ENCODE measurements around the gene CHST1. TPM values are rescaled to one million over a fixed set of nuclear protein-coding genes. Genes with fewer than 3 reads are reported as not detected.

CHST1 gene
- total and polyA plus RNA-seq, 3 donors from 2014 or later: 6.2 to 17.1 (median 10.6) TPM

GRCh38 chr11:45655012-45655283 is 10.5 kb downstream of the CHST1 start:
- TF ChIP-seq CTCF (IDR thresholded peaks at IDR 0.05): no peak
- no peak for TF ChIP-seq POLR2A (IDR thresholded peaks at IDR 0.05)
- no peak for DNase-seq
- Histone ChIP-seq H3K4me1 (peaks cover 5% of the 10 kb centered on the region), H3K27me3 (no peaks in the 10 kb centered on the region), H3K27ac (no peak overlapping the region), H3K36me3 (ENCODE audit: low read depth, missing control alignments) (no peaks in the 10 kb centered on the region), H3K4me3 (no peak overlapping the region), H3K9me3 (no peaks in the 10 kb centered on the region)
- WGBS, 2 donors: 56 to 71% methylated on average over 1 to 2 of the region's 2 CpGs
- intact Hi-C loops (cut with DNase I; ENCODE audit: low total_unique reads): no loop called here

GRCh38 chr11:45654231-45655011 is 11.0 kb downstream of the CHST1 start:
- 71 to 83% methylated on average over 8 of the region's 8 CpGs for WGBS, 2 donors
- Histone ChIP-seq H3K4me1 (peaks cover 5% of the 10 kb centered on the region), H3K27me3 (no peaks in the 10 kb centered on the region), H3K36me3 (ENCODE audit: low read depth, missing control alignments) (no peaks in the 10 kb centered on the region), H3K27ac (no peak overlapping the region), H3K4me3 (no peak overlapping the region), H3K9me3 (no peaks in the 10 kb centered on the region)
- TF ChIP-seq CTCF (IDR thresholded peaks at IDR 0.05) (no peak), POLR2A (IDR thresholded peaks at IDR 0.05) (no peak)
- DNase-seq: no peak
- intact Hi-C loops (cut with DNase I; ENCODE audit: low total_unique reads): no loop called here

GRCh38 chr11:45653277-45653676 is 12.1 kb downstream of the CHST1 start:
- TF ChIP-seq CTCF (IDR thresholded peaks at IDR 0.05) (no peak), POLR2A (IDR thresholded peaks at IDR 0.05) (no peak)
- Histone ChIP-seq H3K4me1 (no peaks in the 10 kb centered on the region), H3K27ac (no peak overlapping the region), H3K4me3 (no peak overlapping the region), H3K27me3 (no peaks in the 10 kb centered on the region), H3K36me3 (ENCODE audit: low read depth, missing control alignments) (no peaks in the 10 kb centered on the region), H3K9me3 (no peaks in the 10 kb centered on the region)
- 83 to 85% methylated on average over 3 of the region's 3 CpGs for WGBS, 2 donors
- DNase-seq: no peak
- intact Hi-C loops (cut with DNase I; ENCODE audit: low total_unique reads): no loop called here

- no peak for DNase-seq
- Histone ChIP-seq H3K4me1 (no peaks in the 10 kb centered on the region), H3K9me3 (no peaks in the 10 kb centered on the region), H3K36me3 (ENCODE audit: low read depth, missing control alignments) (no peaks in the 10 kb centered on the region), H3K27me3 (no peaks in the 10 kb centered on the region), H3K27ac (no peak overlapping the region), H3K4me3 (no peak overlapping the region)
- WGBS, 2 donors: 89 to 95% methylated on average over 6 of the region's 6 CpGs
- TF ChIP-seq CTCF (IDR thresholded peaks at IDR 0.05) (no peak), POLR2A (IDR thresholded peaks at IDR 0.05) (no peak)
- intact Hi-C loops (cut with DNase I; ENCODE audit: low total_unique reads): no loop called here
These were observed 12.6 kb downstream of the CHST1 start for GRCh38 chr11:45652781-45653180.

Measured in testis (tissue), 3 donors.